ENCODE data around the gene SNAP23.

SNAP23 gene

DNA sequence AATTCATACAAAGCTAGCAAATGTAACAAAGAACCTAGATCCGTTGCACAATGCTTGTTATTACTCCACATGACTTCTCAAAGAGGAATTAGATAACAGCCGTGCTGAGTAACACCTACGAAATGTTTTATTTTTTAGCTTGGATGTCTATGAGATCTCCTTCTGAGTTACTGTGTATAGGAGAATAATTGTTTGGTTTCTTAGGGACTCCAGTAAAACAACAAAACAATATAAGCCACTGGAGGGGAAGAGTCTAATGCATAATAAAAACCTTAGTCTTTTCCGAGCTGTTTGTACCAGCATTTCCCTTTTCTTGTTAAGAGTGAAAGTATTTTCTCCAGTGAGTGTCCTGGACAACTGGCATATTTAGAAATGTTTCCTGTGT, 15.6 kb downstream of the SNAP23 start:
- no peak for TF ChIP-seq EZH2phosphoT487 (IDR thresholded peaks at IDR 0.05; ENCODE audit: low read depth)
- TF ChIP-seq, protein P1, sequence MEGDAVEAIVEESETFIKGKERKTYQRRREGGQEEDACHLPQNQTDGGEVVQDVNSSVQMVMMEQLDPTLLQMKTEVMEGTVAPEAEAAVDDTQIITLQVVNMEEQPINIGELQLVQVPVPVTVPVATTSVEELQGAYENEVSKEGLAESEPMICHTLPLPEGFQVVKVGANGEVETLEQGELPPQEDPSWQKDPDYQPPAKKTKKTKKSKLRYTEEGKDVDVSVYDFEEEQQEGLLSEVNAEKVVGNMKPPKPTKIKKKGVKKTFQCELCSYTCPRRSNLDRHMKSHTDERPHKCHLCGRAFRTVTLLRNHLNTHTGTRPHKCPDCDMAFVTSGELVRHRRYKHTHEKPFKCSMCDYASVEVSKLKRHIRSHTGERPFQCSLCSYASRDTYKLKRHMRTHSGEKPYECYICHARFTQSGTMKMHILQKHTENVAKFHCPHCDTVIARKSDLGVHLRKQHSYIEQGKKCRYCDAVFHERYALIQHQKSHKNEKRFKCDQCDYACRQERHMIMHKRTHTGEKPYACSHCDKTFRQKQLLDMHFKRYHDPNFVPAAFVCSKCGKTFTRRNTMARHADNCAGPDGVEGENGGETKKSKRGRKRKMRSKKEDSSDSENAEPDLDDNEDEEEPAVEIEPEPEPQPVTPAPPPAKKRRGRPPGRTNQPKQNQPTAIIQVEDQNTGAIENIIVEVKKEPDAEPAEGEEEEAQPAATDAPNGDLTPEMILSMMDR (IDR thresholded peaks at IDR 0.05; ENCODE audit: low read depth, low read length), result no peak
- H3K9me3 ChIP-seq (ENCODE audit: insufficient read depth, low read length), result no peaks in the 10 kb centered on the region
- peaks cover 11% of the 10 kb centered on the region for H3K36me3 ChIP-seq (replicated peaks; ENCODE audit: low read depth, low read length)
- H3K27ac ChIP-seq (ENCODE audit: low read length), result no peak overlapping the region
- H3K9ac ChIP-seq (ENCODE audit: low read length), result no peak overlapping the region
- H4K20me1 ChIP-seq (ENCODE audit: insufficient read depth, low read length), result no peaks in the 10 kb centered on the region; the same call in 1 of the 2 replicates
- no peaks in the 10 kb centered on the region for H3K27me3 ChIP-seq (ENCODE audit: low read depth, low read length)
- H3K4me2 ChIP-seq (ENCODE audit: low read length), result no peak overlapping the region
- no peak overlapping the region for H2AFZ ChIP-seq (ENCODE audit: low read depth, low read length)
- H3K4me3 ChIP-seq (ENCODE audit: low read length), result no peak overlapping the region
- H3K4me1 ChIP-seq (ENCODE audit: low read length), result no peaks in the 10 kb centered on the region
- H3K79me2 ChIP-seq (ENCODE audit: low read length), result no peaks in the 10 kb centered on the region; the same call in 1 of the 2 replicates

DNA sequence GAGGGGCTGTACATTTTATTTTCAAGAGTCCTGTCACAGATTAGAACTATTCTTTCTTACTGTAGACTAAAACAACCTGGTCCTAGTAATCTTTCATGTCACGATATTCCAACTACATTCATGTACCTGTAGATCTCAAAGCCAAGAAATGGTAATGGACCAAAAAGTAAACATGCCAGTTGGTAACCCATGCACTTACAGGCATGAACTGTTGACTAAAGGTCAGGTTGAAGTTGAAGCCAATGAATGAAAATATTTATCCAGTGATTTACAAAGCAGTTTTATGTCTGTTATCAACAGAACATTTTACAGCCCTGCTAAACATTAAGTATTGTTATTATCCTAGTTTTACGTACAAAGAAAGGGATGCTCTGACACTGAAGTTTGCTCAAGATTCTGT, 27.9 kb downstream of the SNAP23 start:
- H3K36me3 ChIP-seq (replicated peaks; ENCODE audit: low read depth, low read length), result peaks cover 17% of the 10 kb centered on the region
- H3K4me1 ChIP-seq (ENCODE audit: low read length), result no peaks in the 10 kb centered on the region
- no peak for TF ChIP-seq EZH2phosphoT487 (IDR thresholded peaks at IDR 0.05; ENCODE audit: low read depth)
- TF ChIP-seq, protein P1 (IDR thresholded peaks at IDR 0.05; ENCODE audit: low read depth, low read length), result no peak
- no peak overlapping the region for H3K4me3 ChIP-seq (ENCODE audit: low read length)
- no peak overlapping the region for H3K4me2 ChIP-seq (ENCODE audit: low read length)
- no peak overlapping the region for H3K9ac ChIP-seq (ENCODE audit: low read length)
- no peaks in the 10 kb centered on the region for H3K27me3 ChIP-seq (ENCODE audit: low read depth, low read length)
- no peak overlapping the region for H3K27ac ChIP-seq (ENCODE audit: low read length)
- H4K20me1 ChIP-seq (ENCODE audit: insufficient read depth, low read length), result no peaks in the 10 kb centered on the region
- no peaks in the 10 kb centered on the region for H3K79me2 ChIP-seq (ENCODE audit: low read length)
- no peak overlapping the region for H2AFZ ChIP-seq (ENCODE audit: low read depth, low read length)
- no peaks in the 10 kb centered on the region for H3K9me3 ChIP-seq (ENCODE audit: insufficient read depth, low read length)

DNA sequence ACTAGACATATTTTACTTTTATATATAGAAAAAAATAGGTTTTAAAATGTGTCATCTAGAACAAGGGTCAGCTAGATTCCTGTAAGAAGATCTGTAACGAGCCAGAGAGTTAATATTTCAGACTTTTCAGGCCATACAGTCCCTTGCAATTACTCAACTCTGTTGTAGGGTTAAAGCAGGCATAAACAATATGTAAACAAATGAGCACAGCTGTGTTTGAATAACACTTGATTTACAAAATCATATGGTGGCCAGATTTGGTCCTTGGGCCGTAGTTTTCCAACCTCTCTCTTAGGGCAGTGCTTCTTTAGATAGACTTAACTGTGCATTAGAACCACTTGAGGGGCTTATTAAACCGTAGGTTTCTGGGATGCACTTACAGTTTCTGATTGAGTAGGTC, 33.5 kb downstream of the SNAP23 start:
- Histone ChIP-seq H2AFZ (ENCODE audit: low read depth, low read length) (no peak overlapping the region), H3K9me3 (ENCODE audit: insufficient read depth, low read length) (no peaks in the 10 kb centered on the region), H3K36me3 (replicated peaks; ENCODE audit: low read depth, low read length) (peaks cover 12% of the 10 kb centered on the region), H3K27ac (ENCODE audit: low read length) (no peak overlapping the region), H3K79me2 (ENCODE audit: low read length) (no peaks in the 10 kb centered on the region), H3K4me2 (ENCODE audit: low read length) (no peak overlapping the region), H3K4me1 (ENCODE audit: low read length) (no peaks in the 10 kb centered on the region), H4K20me1 (ENCODE audit: insufficient read depth, low read length) (no peaks in the 10 kb centered on the region), H3K4me3 (ENCODE audit: low read length) (no peak overlapping the region), H3K27me3 (ENCODE audit: low read depth, low read length) (no peaks in the 10 kb centered on the region), H3K9ac (ENCODE audit: low read length) (no peak overlapping the region)
- no peak for TF ChIP-seq EZH2phosphoT487 (IDR thresholded peaks at IDR 0.05; ENCODE audit: low read depth)
- TF ChIP-seq, protein P1 (IDR thresholded peaks at IDR 0.05; ENCODE audit: low read depth, low read length), result no peak

DNA sequence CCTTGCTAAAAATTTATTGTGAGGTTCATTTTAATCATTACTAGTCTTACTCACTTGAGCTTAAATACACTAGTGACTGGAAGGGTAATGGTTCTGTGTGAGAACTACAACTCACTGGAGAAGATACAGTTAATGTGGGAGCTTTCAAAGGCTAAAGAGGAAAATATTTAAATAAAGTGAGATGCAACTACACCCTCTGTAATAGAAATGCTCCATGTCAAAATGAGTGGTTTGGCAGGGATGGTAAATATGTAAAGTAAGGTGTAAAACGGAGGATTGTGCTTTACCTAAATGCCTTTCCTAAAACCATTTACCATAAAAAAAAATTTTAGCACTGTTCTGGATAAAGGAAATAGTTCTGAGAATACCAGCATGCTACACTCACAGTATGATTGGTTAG, 37.8 kb downstream of the SNAP23 start:
- H3K4me1 ChIP-seq (ENCODE audit: low read length), result no peaks in the 10 kb centered on the region
- no peak overlapping the region for H3K4me2 ChIP-seq (ENCODE audit: low read length)
- no peak overlapping the region for H3K4me3 ChIP-seq (ENCODE audit: low read length)
- no peak overlapping the region for H3K27ac ChIP-seq (ENCODE audit: low read length)
- no peak overlapping the region for H2AFZ ChIP-seq (ENCODE audit: low read depth, low read length)
- no peaks in the 10 kb centered on the region for H3K9me3 ChIP-seq (ENCODE audit: insufficient read depth, low read length)
- H3K27me3 ChIP-seq (ENCODE audit: low read depth, low read length), result no peaks in the 10 kb centered on the region
- H3K9ac ChIP-seq (ENCODE audit: low read length), result no peak overlapping the region
- TF ChIP-seq, protein P1 (IDR thresholded peaks at IDR 0.05; ENCODE audit: low read depth, low read length), result no peak
- TF ChIP-seq EZH2phosphoT487 (IDR thresholded peaks at IDR 0.05; ENCODE audit: low read depth), result no peak
- no peaks in the 10 kb centered on the region for H3K79me2 ChIP-seq (ENCODE audit: low read length)
- H3K36me3 ChIP-seq (replicated peaks; ENCODE audit: low read depth, low read length), result peaks cover 28% of the 10 kb centered on the region
- no peaks in the 10 kb centered on the region for H4K20me1 ChIP-seq (ENCODE audit: insufficient read depth, low read length)
